ENCODE measurements around the gene KCNK5.

Gene KCNK5

DNA sequence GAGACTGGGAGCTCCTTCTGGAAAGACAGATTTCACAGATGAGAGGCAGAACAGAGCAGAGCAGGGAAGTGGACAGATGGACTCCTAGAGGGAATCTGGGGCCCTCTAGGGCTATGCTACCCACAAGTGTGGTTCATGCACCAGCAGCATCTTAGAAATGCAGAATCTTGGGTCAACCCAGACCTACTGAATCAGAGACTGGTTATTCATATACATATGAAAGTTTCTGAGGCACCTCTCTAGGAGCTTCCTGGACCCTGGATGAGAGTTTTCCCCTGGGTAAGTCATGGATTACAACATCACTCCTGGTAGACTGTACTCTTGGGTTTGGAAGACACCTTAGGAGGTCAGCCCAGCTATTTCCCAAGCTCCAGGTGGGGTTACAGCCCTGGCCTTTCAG lies 58.9 kb downstream of the KCNK5 start:
- no peak for DNase-seq

DNA sequence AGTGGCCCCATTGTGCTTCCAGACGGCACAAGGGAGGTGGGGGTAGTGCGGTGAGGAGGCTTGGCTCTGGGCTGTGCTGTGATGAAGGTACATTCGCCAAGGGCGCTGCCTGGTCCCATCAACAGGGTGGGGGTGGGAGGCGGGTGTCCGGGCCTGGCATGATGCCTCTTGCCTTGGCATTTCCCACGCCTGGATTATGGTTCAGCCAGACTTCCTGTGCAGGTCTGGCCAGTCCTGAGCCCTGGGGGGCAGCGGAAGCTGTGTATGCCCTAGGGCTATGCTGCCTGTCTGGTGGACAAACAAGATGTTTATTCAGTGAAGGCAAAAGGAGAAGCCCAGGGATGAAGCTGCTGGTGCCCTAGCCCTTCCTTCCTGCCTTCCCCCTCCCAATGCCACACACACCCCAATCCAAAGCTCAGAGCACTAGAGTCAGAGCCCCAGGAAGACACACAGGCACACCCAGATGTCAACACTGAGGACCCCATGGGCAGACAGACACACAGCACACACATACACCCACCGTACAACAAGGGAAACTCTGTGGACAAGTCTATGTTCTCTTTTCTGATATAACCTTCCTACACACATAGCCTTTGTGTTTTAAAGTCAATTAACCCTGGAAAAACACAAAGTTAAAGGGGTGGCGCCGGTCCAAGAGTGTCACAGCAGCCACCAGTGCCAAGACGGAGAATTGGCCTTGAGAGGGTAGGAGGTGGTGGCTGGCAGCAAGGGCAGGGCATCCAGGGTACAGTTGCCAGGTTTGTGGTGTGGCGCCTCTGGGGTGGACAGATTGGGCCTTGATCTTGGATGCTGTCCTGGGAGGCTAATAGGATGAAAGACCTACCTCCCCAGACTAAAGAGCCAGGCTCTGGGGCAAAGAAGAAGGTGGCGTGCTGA lies 59.6 kb downstream of the KCNK5 start:
- DNase-seq: no peak

DNA sequence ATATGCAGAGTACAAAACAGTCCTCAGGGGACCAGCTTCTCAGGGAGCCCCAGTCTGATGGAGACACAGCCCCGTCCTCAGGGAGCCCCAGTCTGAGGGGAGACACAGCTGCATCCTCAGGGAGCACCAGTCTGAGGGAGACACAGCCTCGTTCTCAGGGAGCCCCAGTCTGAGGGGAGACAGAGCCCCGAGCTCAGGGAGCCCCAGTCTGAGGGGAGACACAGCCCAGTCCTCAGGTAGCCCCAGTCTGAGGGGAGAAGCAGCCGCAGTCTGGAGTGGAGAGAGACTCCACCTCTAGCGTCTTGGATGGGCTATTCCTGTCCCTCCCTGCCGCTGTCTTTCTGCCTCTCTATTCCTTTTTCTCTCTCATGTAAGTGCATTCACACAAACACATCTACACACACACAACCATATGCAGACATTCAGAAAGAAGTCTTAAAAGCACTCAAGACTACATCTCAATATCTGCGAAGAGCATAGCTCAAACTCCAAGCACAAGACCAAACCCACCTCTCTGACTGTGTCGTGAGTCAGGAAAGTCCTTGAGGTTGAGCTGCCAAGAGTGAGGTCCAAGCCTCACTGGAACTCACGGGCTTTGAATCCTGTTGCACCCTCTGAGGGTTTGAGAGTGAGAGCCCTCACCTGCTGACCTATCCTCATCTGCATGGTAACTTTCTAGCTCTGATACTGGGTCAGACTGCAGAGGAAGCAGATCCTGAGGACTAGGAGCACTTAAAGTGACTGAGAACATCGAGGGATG lies 61.2 kb downstream of the KCNK5 start:
- DNase-seq: no peak

DNA sequence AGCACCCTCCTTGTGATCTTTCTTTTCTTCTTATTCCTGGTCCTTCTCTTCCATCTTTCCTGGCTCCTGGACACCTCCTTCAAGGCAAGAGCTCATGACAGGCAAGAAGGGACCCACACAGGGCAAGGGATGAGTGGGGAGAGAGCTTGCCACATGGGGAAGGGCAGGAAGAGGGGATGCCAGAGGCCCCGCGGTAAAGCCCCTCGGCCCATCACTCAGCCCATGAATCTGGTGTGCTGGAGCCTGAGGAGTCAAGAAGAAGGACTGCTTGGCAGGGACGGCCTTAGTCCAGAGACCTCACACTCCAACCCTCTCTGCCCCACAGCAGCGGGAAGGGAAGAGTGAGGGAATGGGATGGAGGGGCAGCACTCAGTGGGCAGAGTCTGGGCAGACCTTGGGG lies 62.0 kb downstream of the KCNK5 start:
- DNase-seq: no peak

DNA sequence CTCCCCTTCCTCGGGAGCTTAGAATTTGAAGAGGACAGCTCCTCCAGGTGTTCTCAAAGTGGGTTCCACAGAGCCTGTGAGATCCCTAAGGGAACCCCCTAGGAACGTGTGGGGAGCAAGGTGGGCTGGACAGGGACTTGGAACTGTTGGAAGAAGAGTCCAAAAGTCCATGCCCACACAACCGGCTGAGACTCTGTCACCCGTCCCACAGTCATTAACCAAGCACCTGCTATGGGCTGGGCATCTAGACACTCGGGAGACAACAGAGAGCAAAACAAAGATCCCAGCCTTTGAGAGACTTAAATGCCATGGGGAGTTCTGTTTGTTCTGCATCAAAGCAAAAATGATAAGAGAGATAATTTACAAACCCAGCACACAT lies 62.4 kb downstream of the KCNK5 start:
- no peak for DNase-seq

DNA sequence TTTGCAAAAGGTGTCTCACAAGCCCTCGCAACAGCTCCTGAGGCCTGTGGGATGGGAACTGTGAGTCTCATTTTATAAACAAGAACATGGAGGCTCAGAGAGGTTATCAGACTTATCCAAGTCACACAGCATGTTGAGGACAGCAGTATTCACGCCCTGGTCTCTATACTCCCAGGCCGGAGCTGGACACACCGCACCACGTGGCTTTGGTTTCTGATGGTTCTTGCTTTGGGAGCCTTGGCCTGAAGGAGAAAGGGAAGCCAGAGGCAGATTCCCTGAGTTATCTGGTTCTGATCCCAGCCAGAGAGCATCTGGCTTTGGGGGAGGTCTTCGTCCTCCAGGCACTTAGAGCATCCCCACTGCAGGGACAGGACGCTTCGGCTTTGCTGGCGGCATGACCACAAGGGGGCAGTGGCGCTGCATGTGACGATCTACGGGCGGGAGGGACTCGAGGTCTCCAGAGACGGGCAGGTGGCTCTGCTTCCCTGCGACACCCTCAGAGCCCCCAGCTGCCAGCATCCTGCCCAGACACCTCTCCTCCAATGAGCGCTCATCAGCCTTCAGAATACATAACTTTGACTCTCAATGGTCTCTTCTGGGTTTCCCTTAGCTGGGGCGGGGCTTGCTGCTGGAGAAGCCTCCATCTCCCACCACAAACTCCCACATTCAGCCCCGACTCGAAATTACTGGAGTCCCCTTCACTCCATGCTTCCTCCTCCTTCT lies 62.9 kb downstream of the KCNK5 start:
- DNase-seq: peak; percentile 38

DNA sequence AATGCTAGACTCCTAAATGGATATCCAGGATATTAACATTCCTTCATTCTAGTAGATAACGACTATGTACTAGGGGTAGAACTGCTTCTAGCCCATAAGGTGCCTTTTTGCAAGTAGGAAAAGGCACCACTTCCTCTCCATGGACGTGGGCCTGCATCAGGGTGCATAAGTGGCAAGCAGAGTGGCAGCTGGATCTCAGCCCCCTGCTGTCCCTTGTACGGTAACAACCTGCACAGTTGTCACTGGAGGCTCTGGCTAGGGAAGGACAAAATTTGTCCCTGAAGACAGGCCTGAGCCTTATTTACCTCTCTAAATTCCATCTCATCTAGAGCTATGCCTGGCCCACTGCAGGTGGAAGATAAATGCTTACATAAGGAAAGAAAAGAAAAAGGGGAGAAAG lies 71.8 kb downstream of the KCNK5 start:
- DNase-seq: no peak

DNA sequence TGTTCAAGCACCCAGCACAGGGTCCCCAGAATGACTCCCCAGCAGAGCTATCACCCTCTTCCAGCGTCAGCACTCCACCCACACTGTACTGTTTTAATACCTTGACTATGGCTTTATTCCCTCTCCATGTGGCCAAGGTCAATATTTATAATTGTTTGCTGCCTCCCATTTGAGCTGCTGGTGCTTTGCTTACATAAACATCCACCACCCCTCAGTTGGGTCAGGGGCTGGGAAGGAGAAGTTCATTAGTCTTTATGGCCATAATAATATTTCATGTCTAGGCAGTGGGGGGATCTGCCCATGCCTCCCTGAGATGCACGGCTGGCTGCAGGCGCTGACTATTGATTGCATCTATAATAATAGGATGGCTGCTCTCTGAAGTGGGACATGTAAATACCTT lies 72.5 kb downstream of the KCNK5 start:
- no peak for DNase-seq

DNA sequence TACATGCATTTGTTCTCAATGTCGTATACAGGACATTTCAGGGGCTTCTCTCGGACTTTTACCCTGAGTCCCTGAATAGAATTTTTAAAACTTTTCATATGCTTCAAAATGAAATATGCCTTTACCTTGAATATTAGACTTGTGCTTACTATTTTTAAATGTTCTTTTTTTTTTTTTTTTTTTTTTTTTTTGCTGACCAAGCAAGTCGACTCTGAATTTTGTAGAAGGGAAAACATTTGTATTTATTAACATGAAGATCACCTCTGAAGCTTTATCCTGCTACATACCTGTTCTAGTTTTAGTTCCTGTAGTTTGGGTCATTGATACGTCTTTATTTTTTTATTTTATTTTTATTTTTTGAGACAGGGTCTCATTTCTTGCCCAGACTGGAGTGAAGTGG lies 74.6 kb downstream of the KCNK5 start:
- no peak for DNase-seq

DNA sequence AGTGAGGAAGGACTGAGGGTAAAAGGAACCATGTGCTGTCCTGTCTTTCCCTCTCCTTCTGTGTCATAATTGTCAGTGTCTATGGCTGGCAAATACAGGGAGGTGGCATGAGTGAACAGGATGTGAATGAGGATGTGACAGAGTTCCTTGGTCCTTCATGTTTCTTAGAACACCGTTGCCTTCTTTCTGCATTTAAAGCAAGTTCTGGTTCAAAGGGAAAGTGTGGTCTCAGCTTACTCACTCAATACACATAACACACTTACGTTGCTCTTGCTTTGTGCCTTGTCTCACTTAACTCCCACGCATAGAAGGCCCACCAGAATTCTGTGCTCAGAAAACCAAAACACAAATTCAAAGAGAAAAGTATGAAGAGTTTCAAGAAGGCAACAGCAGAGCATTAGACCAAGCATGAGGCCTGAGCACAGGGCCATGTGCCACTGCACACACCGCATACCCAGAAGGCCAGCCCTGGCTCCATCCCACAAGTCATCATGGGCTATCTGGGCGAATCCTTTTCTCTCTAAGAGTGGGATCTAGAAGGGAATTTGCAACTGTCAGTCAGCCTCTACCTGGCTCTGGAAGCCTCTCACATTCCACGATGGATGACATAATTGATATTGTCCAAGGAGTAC lies 75.4 kb downstream of the KCNK5 start:
- DNase-seq: no peak

DNA sequence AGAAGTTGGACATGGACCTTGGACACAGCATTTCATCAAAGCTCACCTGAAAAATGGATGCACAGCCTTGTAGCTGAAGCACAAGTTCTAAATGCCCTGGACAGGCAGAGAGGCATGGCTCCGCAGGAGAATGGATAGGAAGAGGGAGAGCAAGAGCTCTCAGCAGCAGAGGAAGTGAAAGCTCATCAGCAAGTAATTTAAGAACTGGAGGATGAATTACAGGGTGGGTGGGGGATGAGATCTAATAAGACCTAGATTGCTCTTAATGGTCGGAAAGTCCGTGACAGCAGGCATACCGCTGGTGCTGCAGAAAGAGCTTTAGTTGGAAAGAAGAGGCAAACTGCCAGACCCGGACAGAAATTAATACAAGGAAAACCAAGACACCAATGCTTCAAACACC lies 77.0 kb downstream of the KCNK5 start:
- DNase-seq: no peak

DNA sequence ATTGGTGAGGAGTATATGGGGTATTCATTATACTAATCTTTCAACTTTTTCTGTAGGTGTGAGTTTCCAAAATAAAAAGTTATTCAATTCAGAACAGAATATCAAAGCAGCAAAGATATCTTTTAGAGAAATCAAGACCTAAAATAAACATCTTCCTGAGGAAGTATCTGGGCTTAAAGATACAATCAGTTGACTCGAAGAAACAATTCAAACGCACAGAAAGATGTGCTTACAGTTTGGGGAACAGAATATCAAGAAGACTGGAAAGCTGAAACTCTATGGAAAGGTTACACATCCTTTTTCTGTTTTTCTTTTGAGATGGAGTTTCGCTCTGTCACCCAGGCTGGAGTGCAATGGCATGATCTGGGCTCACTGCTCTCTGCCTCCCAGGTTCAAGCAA lies 78.1 kb downstream of the KCNK5 start:
- DNase-seq: no peak

DNA sequence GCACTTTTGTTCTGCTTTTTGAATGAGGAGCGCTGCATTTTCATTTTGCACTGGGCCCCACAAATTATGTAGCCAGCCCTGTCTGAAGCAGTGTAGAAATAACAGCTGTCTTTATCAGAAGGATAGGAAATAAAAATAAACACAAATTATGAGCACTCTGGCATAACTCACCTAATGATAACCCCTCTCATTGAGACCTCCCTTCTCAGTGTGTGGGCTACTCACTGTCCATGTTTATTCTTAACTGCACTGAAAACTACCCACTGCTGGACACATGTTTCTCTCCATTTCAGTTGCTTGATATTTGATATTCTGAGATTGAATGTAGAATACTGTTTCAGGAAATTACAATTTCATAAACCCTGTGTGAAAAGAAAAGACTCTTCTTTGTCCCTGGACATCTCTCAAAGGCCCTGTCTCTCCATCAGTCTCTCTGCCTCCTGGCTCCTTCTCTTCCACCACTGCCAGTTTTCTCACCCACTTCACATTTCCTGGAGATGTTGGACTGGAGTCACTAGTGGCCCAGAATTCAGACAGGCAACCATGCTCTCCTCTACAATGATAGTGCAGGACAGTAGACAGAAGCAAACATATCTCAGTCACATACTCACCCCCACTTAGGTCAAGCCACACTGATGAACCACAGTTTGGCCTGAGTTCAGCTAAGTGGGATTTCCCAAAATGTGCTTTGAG lies 84.6 kb downstream of the KCNK5 start:
- no peak for DNase-seq

DNA sequence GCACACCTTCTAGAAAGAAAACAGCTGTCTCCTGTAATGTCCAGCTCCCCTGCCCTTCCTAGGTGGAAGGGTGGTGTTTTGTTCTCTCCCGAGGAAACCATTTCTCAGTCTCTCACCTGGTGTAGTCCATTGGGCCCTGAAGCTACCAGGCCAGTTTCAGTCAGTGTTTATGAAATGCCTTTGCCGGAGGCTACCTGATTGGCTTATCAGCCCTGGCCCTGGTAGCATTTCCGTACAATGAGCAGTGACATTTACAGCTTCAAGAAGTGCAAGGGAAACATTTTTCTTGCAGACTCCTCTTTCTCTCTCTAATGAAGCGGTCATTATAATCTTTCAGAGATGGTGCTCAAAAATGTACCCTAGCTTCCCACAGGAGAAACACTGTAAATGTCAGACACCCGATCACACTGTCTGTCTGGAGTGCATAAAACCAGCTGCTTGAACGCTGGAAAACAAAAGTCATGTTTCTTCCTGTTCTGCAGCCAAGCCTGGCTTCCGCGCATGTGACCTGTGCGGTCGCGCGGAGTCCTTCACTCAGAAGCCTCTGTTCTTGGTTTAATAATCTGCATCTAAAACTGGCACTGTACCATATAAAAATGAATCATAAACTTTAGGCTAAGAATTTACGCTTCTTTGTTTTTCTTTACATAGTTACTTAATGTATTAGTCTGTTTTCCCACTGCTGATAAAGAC lies 85.9 kb downstream of the KCNK5 start:
- no peak for DNase-seq

DNA sequence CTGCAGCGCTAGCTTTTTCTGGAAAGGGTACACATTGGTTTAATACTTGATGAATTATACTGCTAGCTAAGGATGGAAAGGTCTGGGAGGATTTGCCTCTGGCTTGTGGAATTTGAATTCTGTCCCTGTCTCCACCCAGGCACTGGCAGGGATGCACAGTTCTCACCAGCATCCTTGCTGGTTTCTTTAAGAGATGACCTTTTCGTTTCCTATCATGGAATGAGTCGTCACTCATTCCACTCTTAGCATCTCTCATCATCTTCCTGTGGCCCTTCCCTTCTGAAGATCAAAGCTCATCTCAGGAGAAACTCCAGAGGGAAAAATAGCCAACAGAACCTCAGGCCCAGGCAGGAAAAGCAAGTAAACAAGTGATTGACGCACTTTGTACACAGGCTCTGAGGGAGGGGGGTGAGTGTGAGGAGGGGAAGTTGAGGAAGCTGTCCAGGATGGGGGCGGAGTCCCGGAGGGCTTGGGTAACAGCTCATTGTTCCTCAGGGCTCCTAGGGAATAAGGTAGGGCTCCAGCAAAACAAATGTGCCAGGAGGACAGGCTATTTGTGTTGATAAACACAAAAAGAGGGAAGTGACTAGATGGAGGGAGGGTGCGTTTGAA lies 88.6 kb downstream of the KCNK5 start:
- DNase-seq: no peak
